Measurements from ENCODE around the gene ACRBP.
A peak's percentile ranks its signal among the peaks of the same experiment; 100 is the strongest.

Gene ACRBP

DNA sequence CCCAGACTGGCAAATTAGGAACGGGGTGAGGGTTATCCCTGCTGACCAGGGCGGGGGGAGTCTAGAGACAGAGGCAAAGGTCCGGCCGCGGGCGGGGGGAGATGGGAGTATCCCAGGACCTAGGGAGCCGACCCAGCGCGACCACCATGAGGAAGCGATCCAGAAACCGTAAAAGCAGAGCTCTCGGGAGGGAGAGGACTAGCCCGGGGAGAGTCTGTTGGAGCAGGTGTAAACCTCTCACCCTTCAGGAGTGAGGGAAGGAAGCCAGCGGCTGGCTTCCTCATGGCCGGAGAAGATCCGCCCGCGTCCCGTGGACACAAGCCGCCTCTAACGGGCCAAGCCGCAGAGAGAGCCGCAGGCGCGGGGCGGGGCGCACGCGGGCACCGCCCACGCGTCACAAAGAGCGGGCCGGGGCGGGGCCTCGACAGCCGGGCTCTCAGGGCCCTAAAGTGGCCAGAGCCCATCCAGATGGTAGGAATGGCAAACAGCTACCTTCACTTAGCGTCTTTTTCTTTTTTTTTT, at the start of gene ACRBP:
Gene ACRBP, minus strand, starts transcription at position 350 of the 522 bp plus-strand sequence. Its CDS starts 66 bp downstream, at position 284.
- DNase-seq, result no peak

- no peak for DNase-seq
These were observed 48.2 kb upstream of the ACRBP start for GRCh38 chr12:6695313-6696045.

GRCh38 chr12:6694701-6695100, 47.5 kb upstream of the ACRBP start:
- DNase-seq, result no peak

GRCh38 chr12:6693832-6694355, 46.7 kb upstream of the ACRBP start:
- DNase-seq, result no peak

GRCh38 chr12:6692888-6693287, 45.7 kb upstream of the ACRBP start:
- DNase-seq, result no peak

GRCh38 chr12:6691473-6691872, 44.2 kb upstream of the ACRBP start:
- DNase-seq, result no peak

GRCh38 chr12:6688999-6689882, 42.0 kb upstream of the ACRBP start, which contains the start of gene ZNF384:
Gene ZNF384, minus strand, starts transcription at chr12:6689375. Its CDS starts 9,855 bp downstream, at chr12:6679520.
- peak; percentile 98 for DNase-seq

GRCh38 chr12:6688543-6688998, 41.3 kb upstream of the ACRBP start:
- peak; percentile 56 for DNase-seq

GRCh38 chr12:6685814-6686213, 38.6 kb upstream of the ACRBP start:
- no peak for DNase-seq

DNA sequence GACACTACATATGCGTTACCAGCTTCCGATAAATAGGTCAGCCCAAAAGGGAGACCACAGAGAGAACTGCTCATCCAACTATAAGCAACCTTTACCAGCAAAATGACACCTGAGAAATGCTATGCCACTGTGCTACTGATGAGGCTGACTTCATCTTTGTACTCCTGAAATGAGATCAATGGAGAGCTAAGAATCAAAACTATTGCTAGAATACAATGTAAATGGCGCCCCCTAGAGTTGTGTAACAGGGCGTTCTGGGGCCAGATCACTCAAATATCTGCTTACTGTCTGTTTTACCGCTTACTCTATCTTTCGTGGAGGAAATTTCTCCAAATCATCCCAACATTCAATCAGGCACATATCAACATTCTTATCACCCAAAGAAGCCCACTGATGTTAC, 37.4 kb upstream of the ACRBP start:
- DNase-seq, result peak; percentile 76

DNA sequence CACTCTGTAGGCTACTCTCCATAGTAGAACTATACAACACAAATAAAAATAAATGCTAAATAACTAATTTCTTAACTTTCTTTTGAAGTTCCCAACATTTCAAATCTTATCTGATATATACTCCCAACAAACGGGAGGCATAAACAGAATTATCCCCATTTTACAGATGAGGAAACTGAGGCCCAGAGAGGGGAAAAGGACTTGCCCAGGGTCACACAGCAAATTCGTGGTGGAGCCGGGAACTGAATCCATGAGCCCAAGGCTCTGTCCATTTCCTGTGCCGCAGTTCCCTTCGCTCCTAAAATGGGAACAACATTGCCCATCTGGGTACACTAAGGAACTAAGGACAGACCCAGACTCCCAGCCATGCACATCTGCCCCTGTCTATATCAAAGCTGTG, 29.7 kb upstream of the ACRBP start:
- no peak for DNase-seq

DNA sequence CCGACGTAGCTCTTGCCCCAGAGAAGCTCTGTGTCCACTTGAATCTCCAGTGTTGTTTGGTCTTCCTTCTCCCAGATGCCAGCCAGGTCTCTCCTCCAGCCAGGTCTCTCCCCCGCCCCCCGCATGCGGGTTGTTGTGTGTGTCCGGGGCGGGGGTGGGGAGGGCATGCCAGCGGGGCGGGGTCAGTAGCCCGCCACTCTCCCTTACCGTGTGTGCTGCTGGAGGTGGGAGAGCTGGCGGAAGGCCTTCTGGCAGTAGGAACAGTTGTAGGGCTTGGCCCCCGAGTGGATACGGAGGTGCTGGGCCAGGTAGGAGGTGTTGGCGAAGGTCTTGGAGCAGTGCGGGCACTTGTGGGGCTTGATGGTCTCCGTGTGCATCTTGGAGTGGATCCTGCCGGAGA, 24.9 kb upstream of the ACRBP start:
- no peak for DNase-seq

DNA sequence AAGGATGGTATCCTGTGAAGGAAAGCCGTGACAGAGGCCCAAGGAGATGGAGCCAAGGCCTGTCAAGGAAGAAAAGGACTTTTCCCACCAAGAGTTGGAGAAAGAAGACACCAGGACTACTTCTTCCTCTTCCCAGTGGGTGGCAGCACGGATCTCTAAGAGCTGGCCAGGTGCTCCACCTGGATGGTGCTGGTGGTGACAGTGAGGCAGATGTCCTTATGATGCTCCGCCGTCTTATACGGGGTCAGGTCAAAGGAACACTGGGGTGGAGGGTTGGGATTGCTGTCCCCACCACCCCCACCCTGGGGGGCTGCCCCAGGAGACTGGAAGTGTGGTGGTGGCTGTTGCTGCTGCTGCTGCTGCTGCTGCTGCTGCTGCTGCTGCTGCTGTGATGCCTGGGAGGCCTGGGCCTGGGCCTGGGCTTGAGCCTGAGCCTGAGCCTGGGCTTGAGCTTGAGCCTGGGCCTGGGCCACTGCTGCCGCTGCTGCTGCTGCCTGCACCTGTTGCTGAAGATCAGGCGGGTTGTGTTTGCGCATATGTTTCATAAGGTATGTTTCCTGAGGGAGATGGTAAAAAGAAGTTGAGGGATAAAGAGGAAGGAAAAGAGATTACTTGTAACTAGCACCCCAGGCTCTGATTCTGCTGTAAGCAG, 20.5 kb upstream of the ACRBP start:
- no peak for DNase-seq

DNA sequence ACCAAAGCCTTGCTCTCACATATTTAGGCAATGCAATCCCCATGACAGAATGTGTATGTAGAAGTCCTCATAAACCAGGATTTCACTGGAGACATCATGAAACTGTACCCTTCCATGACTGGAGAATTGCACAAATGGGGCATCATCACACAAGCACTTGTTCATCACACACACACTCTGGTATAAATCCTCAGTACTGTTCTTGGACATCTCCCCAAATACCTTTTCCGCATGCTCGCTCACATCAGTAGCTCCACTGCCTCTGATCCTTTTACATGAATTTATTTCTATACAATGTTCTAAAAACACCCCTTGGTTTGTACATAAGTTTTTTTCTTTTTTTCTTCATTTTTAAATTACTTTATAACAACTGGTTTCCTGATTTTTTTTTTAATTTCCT, 19.0 kb upstream of the ACRBP start:
- DNase-seq, result no peak

DNA sequence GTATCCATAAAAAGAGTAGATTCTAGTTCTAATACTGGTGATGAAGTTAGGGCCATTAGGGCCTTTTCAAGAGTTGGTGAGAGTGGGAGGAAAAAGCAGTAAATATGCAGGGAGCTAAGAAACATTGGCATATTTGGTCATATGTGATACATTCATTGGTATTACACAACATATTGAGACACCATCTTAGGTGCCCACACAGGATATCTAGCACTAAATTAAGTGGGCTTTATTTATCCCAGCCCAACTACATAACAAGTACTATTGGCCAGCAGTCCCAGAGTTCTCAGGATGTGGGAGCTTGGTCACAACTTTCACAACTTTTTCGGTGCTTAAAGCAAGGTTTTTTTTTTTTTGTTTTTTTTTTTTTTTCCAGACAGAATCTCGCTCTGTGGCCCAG, 17.7 kb upstream of the ACRBP start:
- no peak for DNase-seq

DNA sequence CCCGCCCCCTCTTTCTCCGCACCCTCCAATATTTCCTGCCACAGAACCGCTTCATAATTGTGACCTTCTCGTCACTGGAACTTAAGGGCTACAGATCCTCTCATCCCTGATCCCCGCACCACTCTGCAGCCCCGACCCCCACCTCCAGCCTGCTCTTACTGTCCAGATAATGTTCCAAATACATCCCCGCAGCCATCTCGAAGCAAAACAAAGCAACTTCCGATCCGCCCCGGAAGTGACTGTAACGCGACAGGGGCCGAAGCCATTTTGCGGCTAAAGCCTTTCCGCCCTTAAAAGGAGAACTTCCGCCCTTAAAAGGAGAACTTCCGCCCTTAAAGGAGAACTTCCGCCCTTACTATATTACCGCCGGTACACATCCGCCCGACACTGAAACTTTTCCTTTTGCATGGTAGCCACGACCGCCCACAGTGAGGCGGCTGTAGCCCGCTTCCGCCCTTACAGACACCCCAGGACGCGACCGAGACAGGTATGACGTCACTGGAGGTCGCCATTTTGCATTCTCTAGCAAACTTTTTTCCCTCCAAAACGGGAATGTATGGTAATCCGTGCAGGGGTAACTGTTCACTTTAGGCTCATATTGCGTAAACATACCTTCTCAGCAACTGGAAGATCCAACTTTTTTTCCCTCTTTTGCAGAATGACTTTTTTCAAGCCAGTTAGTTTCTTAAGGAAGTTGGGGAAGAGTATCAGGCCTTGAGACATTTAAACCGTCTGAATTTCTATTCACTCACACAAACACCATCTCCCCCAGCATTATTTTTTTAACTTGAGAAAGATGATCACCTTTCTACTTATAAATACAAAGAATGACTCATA, 15.9 kb upstream of the ACRBP start, which contains the start of gene ING4:
Gene ING4, minus strand, starts transcription at position 214 of the 837 bp plus-strand sequence. Its CDS starts 18 bp downstream, at position 196.
- DNase-seq, result peak; percentile 99

GRCh38 chr12:6662602-6662905, 15.3 kb upstream of the ACRBP start:
- no peak for DNase-seq

- DNase-seq, result no peak
These were observed 6.8 kb upstream of the ACRBP start for GRCh38 chr12:6653987-6654386.

DNA sequence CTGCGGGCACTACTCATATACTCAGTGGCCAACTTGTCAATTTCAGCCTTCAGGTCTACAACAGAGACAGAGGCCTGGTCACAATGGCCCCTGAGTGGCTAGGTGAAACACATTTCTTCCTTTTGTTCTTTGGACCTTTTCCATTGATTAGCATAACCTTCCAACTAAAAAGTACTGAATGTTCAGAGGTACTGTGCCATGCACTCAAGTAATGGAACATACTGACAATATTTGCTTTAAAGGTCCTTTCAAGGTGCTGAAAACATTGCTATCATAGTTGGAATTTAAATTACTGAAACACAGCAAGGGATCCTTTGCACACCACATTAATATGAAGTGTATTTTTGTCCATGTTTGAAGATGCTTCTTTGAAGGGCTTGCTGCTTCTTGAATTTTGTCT, 6.1 kb upstream of the ACRBP start:
- DNase-seq, result no peak

GRCh38 chr12:6652391-6652790, 5.2 kb upstream of the ACRBP start:
- no peak for DNase-seq

DNA sequence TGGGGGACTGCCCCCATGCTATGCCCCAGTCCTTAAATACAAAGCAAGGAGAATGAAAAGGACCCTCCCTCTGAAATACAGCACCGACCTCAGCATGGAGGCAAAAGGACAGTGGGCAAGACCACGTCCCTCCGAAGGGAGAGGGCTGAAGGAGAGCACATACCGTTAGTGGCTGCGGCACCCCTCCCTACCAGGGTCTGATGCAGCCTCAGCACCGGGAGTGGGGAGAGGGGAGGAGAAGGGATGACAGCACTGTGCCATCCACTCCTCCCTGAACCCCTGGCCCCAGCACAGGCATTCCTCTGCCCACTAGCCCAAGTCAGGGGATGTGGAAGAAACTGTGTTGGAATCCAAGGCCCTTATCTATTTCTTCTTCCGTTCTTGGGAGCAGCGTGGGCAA, 3.6 kb upstream of the ACRBP start:
- DNase-seq, result no peak
